Measurements from ENCODE around the gene GRIA4. TPM values are rescaled to one million over a fixed set of nuclear protein-coding genes. Genes with fewer than 3 reads are reported as not detected.
"Not testable (repeated sequence)": the region's sequence is repeated elsewhere in the genome, so short reads cannot be mapped to it uniquely, and the experiment has no call there.

The GRIA4 gene
- total RNA-seq, 1 experiment from 2014 or later = not detected

GRCh38 chr11:105719073-105719822 is 109.4 kb downstream of the GRIA4 start:
- DNase-seq (ENCODE audit: low spot score) = peak; percentile 16

- no peak for DNase-seq (ENCODE audit: low spot score)
These were observed 110.2 kb downstream of the GRIA4 start for GRCh38 chr11:105720096-105720495.

GRCh38 chr11:105723269-105723668 is 113.4 kb downstream of the GRIA4 start:
- no peak for DNase-seq (ENCODE audit: low spot score)

GRCh38 chr11:105732611-105733010 is 122.7 kb downstream of the GRIA4 start:
- no peak for DNase-seq (ENCODE audit: low spot score)

GRCh38 chr11:105734426-105734825 is 124.6 kb downstream of the GRIA4 start:
- no peak for DNase-seq (ENCODE audit: low spot score)

GRCh38 chr11:105738251-105738650 is 128.4 kb downstream of the GRIA4 start:
- DNase-seq (ENCODE audit: low spot score) = no peak

- no peak for DNase-seq (ENCODE audit: low spot score)
These were observed 129.3 kb downstream of the GRIA4 start for GRCh38 chr11:105738986-105739795.

GRCh38 chr11:105740164-105740903 is 130.5 kb downstream of the GRIA4 start:
- DNase-seq (ENCODE audit: low spot score) = no peak

- DNase-seq (ENCODE audit: low spot score) = no peak
These were observed 131.7 kb downstream of the GRIA4 start for GRCh38 chr11:105741488-105742020.

GRCh38 chr11:105754260-105754659 is 144.4 kb downstream of the GRIA4 start:
- no peak for DNase-seq (ENCODE audit: low spot score)

- no peak for DNase-seq (ENCODE audit: low spot score)
These were observed 144.8 kb downstream of the GRIA4 start for GRCh38 chr11:105754716-105755115.

- no peak for DNase-seq (ENCODE audit: low spot score)
These were observed 147.2 kb downstream of the GRIA4 start for GRCh38 chr11:105757107-105757506.

GRCh38 chr11:105763594-105763993 is 153.7 kb downstream of the GRIA4 start:
- no peak for DNase-seq (ENCODE audit: low spot score)

- DNase-seq (ENCODE audit: low spot score) = no peak
These were observed 158.1 kb downstream of the GRIA4 start for GRCh38 chr11:105767931-105768330.

GRCh38 chr11:105769627-105770026 is 159.8 kb downstream of the GRIA4 start:
- DNase-seq (ENCODE audit: low spot score) = no peak

- not testable (repeated sequence) for DNase-seq (ENCODE audit: low spot score)
These were observed 163.6 kb downstream of the GRIA4 start for GRCh38 chr11:105773452-105773851.

- no peak for DNase-seq (ENCODE audit: low spot score)
These were observed 165.0 kb downstream of the GRIA4 start for GRCh38 chr11:105774899-105775298.

GRCh38 chr11:105780781-105781525 is 171.1 kb downstream of the GRIA4 start:
- no peak for DNase-seq (ENCODE audit: low spot score)

GRCh38 chr11:105781807-105782206 is 171.9 kb downstream of the GRIA4 start:
- no peak for DNase-seq (ENCODE audit: low spot score)

- DNase-seq (ENCODE audit: low spot score) = no peak
These were observed 173.3 kb downstream of the GRIA4 start for GRCh38 chr11:105783216-105783615.

- not testable (repeated sequence) for DNase-seq (ENCODE audit: low spot score)
These were observed 176.0 kb downstream of the GRIA4 start for GRCh38 chr11:105785850-105786249.
